ENCODE results near the gene S1PR5. TPM values are rescaled to one million over a fixed set of nuclear protein-coding genes. Genes with fewer than 3 reads are reported as not detected.

The S1PR5 gene
- total RNA-seq, 1 donor from 2014 or later, result 3.1 TPM

- Histone ChIP-seq H3K4me3 (no peak overlapping the region), H3K27ac (no peak overlapping the region), H3K9me3 (no peaks in the 10 kb centered on the region), H3K4me1 (no peaks in the 10 kb centered on the region), H3K27me3 (peaks cover 9% of the 10 kb centered on the region), H3K36me3 (no peaks in the 10 kb centered on the region)
- TF ChIP-seq CTCF (IDR thresholded peaks at IDR 0.05), result no peak
- intact Hi-C loops (cut with DNase I), result no loop called here
- DNase-seq (ENCODE audit: low spot score in 2 of 2), result no peak
Observed at GRCh38 chr19:10508707-10509106, 8.5 kb downstream of the S1PR5 start.

DNA sequence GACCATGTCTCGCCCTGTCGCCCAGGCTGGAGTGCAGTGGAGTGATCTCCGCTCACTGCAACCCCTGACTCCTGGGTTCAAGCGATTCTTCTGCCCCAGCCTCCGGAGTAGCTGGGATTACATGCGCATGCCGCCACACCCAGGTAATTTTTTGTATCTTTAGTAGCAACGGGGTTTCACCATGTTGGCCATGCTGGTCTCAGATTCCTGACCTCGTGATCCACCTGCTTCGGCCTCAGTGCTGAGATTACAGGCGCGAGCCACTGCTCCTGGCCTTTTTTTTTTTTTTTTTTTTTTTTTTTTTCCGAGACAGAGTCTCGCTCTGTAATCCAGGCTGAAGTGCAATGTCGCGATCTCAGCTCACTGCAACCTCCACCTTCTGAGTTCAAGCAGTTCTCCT lies 9.2 kb downstream of the S1PR5 start:
- peaks cover 9% of the 10 kb centered on the region for H3K27me3 ChIP-seq
- no peak for TF ChIP-seq CTCF (IDR thresholded peaks at IDR 0.05)
- no peaks in the 10 kb centered on the region for H3K9me3 ChIP-seq
- H3K36me3 ChIP-seq, result no peaks in the 10 kb centered on the region
- no peak overlapping the region for H3K27ac ChIP-seq
- DNase-seq (ENCODE audit: low spot score in 2 of 2), result no peak
- no peak overlapping the region for H3K4me3 ChIP-seq
- intact Hi-C loops (cut with DNase I), result no loop called here
- no peaks in the 10 kb centered on the region for H3K4me1 ChIP-seq

DNA sequence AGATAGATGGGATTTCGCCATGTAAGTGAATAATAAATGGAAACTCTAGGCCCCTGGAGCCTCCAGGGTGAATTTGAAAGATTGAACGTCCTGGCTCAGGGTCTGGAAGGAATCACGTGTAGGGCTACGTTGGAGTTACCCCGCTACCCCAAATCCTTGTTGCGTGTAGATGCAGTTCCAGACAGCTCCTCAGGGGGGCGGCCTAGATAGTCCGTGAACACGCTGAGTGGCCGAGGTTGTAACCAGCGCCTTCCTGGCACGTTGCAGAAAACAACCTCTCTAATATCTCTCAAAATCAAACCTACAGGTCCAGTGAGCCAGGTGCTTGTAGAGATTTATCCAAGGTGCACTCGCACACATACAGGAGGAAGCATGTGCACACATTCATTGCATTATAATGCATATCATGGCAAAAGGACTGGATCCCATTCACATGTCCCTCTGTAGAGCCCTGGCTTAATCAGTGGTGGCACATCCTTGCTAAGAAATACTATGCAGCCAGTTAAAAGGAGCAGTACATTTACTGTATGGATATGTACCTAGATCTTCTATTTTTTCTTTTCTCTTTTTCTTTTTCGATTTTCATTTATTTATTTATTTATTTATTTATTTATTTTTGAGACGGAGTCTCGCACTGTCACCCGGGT lies 11.5 kb downstream of the S1PR5 start:
- Histone ChIP-seq H3K4me1 (peaks cover 0 to 10% of the 10 kb centered on the region in 2 donors), H3K27ac (no peak overlapping the region), H3K4me3 (peak overlapping the region in 1 of 2 donors; percentile 45), H3K9me3 (no peaks in the 10 kb centered on the region), H3K27me3 (peaks cover 9% of the 10 kb centered on the region), H3K36me3 (no peaks in the 10 kb centered on the region)
- intact Hi-C loops (cut with DNase I), result no loop called here
- TF ChIP-seq CTCF (IDR thresholded peaks at IDR 0.05), result peak; percentile 70 to 88 (median 84)
- DNase-seq (ENCODE audit: low spot score in 2 of 2), result peak in 1 of 2 donors; percentile 85

- H3K9me3 ChIP-seq, result no peaks in the 10 kb centered on the region
- H3K4me3 ChIP-seq, result peak within 1 kb of the TSS; percentile 82 to 98
- intact Hi-C loops (cut with DNase I), result loop anchor here (1.0 to 5.0 kb wide), 3 partner anchors 24 to 149 kb away; partner anchors contain the start of genes ATG4D and ILF3
- peak within 1 kb of the TSS; percentile 95 to 96 for H3K27ac ChIP-seq
- DNase-seq (ENCODE audit: low spot score in 2 of 2), result no peak
- peaks cover 10 to 12% of the 10 kb centered on the region in 2 donors for H3K36me3 ChIP-seq
- no peaks in the 10 kb centered on the region for H3K27me3 ChIP-seq
- no peak for TF ChIP-seq CTCF (IDR thresholded peaks at IDR 0.05)
- H3K4me1 ChIP-seq, result peaks cover 3 to 22% of the 10 kb centered on the region in 2 donors
Observed at GRCh38 chr19:10503002-10503789, 14.1 kb downstream of the S1PR5 start, which contains the start of gene KEAP1. Gene KEAP1, minus strand, starts transcription at chr19:10503356. Its CDS starts 3,323 bp downstream, at chr19:10500033.

GRCh38 chr19:10502524-10503001 lies 14.7 kb downstream of the S1PR5 start:
- TF ChIP-seq CTCF (IDR thresholded peaks at IDR 0.05), result no peak
- intact Hi-C loops (cut with DNase I), result loop anchor here (1.0 to 5.0 kb wide), 4 partner anchors 23 to 150 kb away; partner anchors contain the start of genes ATG4D, ILF3 and KRI1
- Histone ChIP-seq H3K4me3 (peak overlapping the region; percentile 82 to 98), H3K9me3 (no peaks in the 10 kb centered on the region), H3K27ac (peak overlapping the region; percentile 95 to 96), H3K27me3 (no peaks in the 10 kb centered on the region), H3K4me1 (peaks cover 3 to 22% of the 10 kb centered on the region in 2 donors), H3K36me3 (peaks cover 10 to 15% of the 10 kb centered on the region in 2 donors)
- DNase-seq (ENCODE audit: low spot score in 2 of 2), result peak; percentile 73 to 97
